Natural killer cell (primary cell): ENCODE results near the gene IL13RA2. TPM values are rescaled to one million over a fixed set of nuclear protein-coding genes. Genes with fewer than 3 reads are reported as not detected.

Source experiments
- ATAC-seq, 3 donors: fragments of 150-1000 bp in 2 of 3; fragments of 200-7000 bp in 1 of 3; cut with Tn5 transposase; 1 replicate in 1 of 3; 2 replicates in 2 of 3; pipeline ENCODE4 v1.10.0; 2021; ENCODE audit warnings: mild to moderate bottlenecking in 2 of 3, moderate library complexity in 2 of 3
- DNase-seq, 2 donors: peaks; one replicate each; pipeline versions ENCODE4 v3.0.0 to v3.0.0-alpha.2; 2013 to 2021; ENCODE audit warnings: mixed read lengths in 1 of 2
- H3K27ac ChIP-seq: one replicate; pipeline ENCODE4 v1.5.1; 2013; ENCODE audit warnings: mild to moderate bottlenecking, low read length
- H3K27me3 ChIP-seq: one replicate; pipeline ENCODE4 v1.6.1; 2013; ENCODE audit warnings: low read length; ENCODE audit not compliant: control insufficient read depth, insufficient read depth
- H3K36me3 ChIP-seq: one replicate; pipeline ENCODE4 v1.6.1; 2013; ENCODE audit warnings: low read length; ENCODE audit not compliant: control insufficient read depth, insufficient read depth
- H3K4me1 ChIP-seq: one replicate; pipeline ENCODE4 v1.6.1; 2013; ENCODE audit warnings: low read length; ENCODE audit not compliant: control insufficient read depth, insufficient read depth
- H3K4me3 ChIP-seq: one replicate; pipeline ENCODE4 v1.5.1; 2013; ENCODE audit warnings: low read length
- H3K9me3 ChIP-seq: one replicate; pipeline ENCODE4 v1.6.1; 2013; ENCODE audit warnings: low read length; ENCODE audit not compliant: control insufficient read depth, insufficient read depth
- H3K27ac Mint-ChIP-seq, 2 donors: one replicate each; pipeline ENCODE4 v1.8.0; 2022; ENCODE audit warnings: mild to moderate bottlenecking in 2 of 2, mixed read lengths in 2 of 2, moderate library complexity in 1 of 2
- H3K27me3 Mint-ChIP-seq, 2 donors: one replicate each; pipeline ENCODE4 v1.8.0; 2022; ENCODE audit warnings: low read depth in 2 of 2, mixed read lengths in 2 of 2
- H3K36me3 Mint-ChIP-seq: one replicate; pipeline ENCODE4 v1.8.0; 2022; ENCODE audit warnings: mixed read lengths
- H3K4me1 Mint-ChIP-seq, 2 donors: one replicate each; pipeline ENCODE4 v1.8.0; 2022; ENCODE audit warnings: mixed read lengths in 2 of 2
- H3K4me3 Mint-ChIP-seq: one replicate; pipeline ENCODE4 v1.8.0; 2022; ENCODE audit warnings: mild to moderate bottlenecking, moderate library complexity, mixed read lengths
- H3K9me3 Mint-ChIP-seq, 2 donors: one replicate each; pipeline ENCODE4 v1.8.0; 2022; ENCODE audit warnings: mixed read lengths in 2 of 2
- CTCF ChIP-seq: fragments of 200-600 bp; IDR thresholded peaks from one replicate; pipeline ENCODE4 v1.8.0; 2022; ENCODE audit warnings: antibody characterized with exemption
- WGBS: methylation state at CpG from one replicate; pipeline ENCODE4 v1.1.7; 2013; ENCODE audit warnings: missing lambda C conversion rate; ENCODE audit not compliant: insufficient coverage; 5-methylcytosine and 5-hydroxymethylcytosine counted together
- intact Hi-C: fragments of 100-400 bp; cut with micrococcal nuclease; formaldehyde crosslinking; loops from one replicate; pipeline ENCODE4 v1.14.2; 2022
- total RNA-seq, 4 donors: library from RNA; stranded (reverse); fragments of 120-200 nt in 1 of 4; gene quantifications; one replicate each; pipeline versions ENCODE4 v1.2.3 to v1.2.4, GENCODE V29; 2013 to 2022

The IL13RA2 gene
- total RNA-seq, 3 donors from 2014 or later (not counting 1 experiment from before 2014, with no cell fraction given) = not detected

GRCh38 chrX:115013705-115014104 lies 3.7 kb downstream of the IL13RA2 start:
- no peak overlapping the region for H3K4me3 Mint-ChIP-seq
- no peaks in the 10 kb centered on the region for H3K36me3 ChIP-seq
- H3K4me3 ChIP-seq = no peak overlapping the region
- H3K27me3 ChIP-seq = no peaks in the 10 kb centered on the region
- no peaks in the 10 kb centered on the region for H3K9me3 Mint-ChIP-seq
- no peak overlapping the region for H3K27ac Mint-ChIP-seq
- TF ChIP-seq CTCF = no peak
- H3K36me3 Mint-ChIP-seq = no peaks in the 10 kb centered on the region
- no peaks in the 10 kb centered on the region for H3K4me1 ChIP-seq
- H3K4me1 Mint-ChIP-seq = no peaks in the 10 kb centered on the region
- ATAC-seq = no peak
- H3K27me3 Mint-ChIP-seq = no peaks in the 10 kb centered on the region
- no CpG with 5 or more reads among the region's 3 CpGs for WGBS
- intact Hi-C loops = no loop called here
- DNase-seq = no peak
- no peak overlapping the region for H3K27ac ChIP-seq
- H3K9me3 ChIP-seq = no peaks in the 10 kb centered on the region

GRCh38 chrX:115011428-115011827 lies 6.0 kb downstream of the IL13RA2 start:
- Histone ChIP-seq H3K36me3 (no peaks in the 10 kb centered on the region), H3K4me1 (no peaks in the 10 kb centered on the region), H3K4me3 (no peak overlapping the region), H3K27me3 (no peaks in the 10 kb centered on the region), H3K9me3 (no peaks in the 10 kb centered on the region), H3K27ac (no peak overlapping the region)
- WGBS = no CpG with 5 or more reads among the region's 1 CpG
- ATAC-seq (no peak), DNase-seq (no peak)
- Mint-ChIP-seq H3K9me3 (no peaks in the 10 kb centered on the region), H3K4me3 (no peak overlapping the region), H3K4me1 (no peaks in the 10 kb centered on the region), H3K27me3 (peaks cover 0 to 7% of the 10 kb centered on the region in 2 donors), H3K36me3 (no peaks in the 10 kb centered on the region), H3K27ac (no peak overlapping the region)
- no peak for TF ChIP-seq CTCF
- intact Hi-C loops = no loop called here

GRCh38 chrX:114999906-115000305 lies 17.5 kb downstream of the IL13RA2 start:
- H3K4me1 ChIP-seq = no peaks in the 10 kb centered on the region
- no peaks in the 10 kb centered on the region for H3K27me3 ChIP-seq
- H3K4me1 Mint-ChIP-seq = no peaks in the 10 kb centered on the region
- ATAC-seq = no peak
- 85% methylated on average over 5 of the region's 6 CpGs for WGBS
- TF ChIP-seq CTCF = no peak
- no peaks in the 10 kb centered on the region for H3K9me3 ChIP-seq
- H3K27ac ChIP-seq = no peak overlapping the region
- H3K4me3 ChIP-seq = no peak overlapping the region
- H3K36me3 Mint-ChIP-seq = no peaks in the 10 kb centered on the region
- intact Hi-C loops = no loop called here
- H3K27me3 Mint-ChIP-seq = peaks cover 0 to 14% of the 10 kb centered on the region in 2 donors
- peaks cover 3 to 6% of the 10 kb centered on the region in 2 donors for H3K9me3 Mint-ChIP-seq
- H3K27ac Mint-ChIP-seq = no peak overlapping the region
- no peak overlapping the region for H3K4me3 Mint-ChIP-seq
- DNase-seq = no peak
- H3K36me3 ChIP-seq = no peaks in the 10 kb centered on the region

GRCh38 chrX:114997779-114998178 lies 19.6 kb downstream of the IL13RA2 start:
- Mint-ChIP-seq H3K36me3 (no peaks in the 10 kb centered on the region), H3K4me3 (no peak overlapping the region), H3K27me3 (peaks cover 0 to 9% of the 10 kb centered on the region in 2 donors), H3K4me1 (no peaks in the 10 kb centered on the region), H3K9me3 (peaks cover 0 to 2% of the 10 kb centered on the region in 2 donors), H3K27ac (no peak overlapping the region)
- intact Hi-C loops = no loop called here
- no peaks in the 10 kb centered on the region for H3K36me3 ChIP-seq
- no peak overlapping the region for H3K27ac ChIP-seq
- DNase-seq = no peak
- no peaks in the 10 kb centered on the region for H3K9me3 ChIP-seq
- WGBS = 74% methylated on average over 2 of the region's 2 CpGs
- H3K4me3 ChIP-seq = no peak overlapping the region
- H3K27me3 ChIP-seq = no peaks in the 10 kb centered on the region
- no peak for TF ChIP-seq CTCF
- ATAC-seq = no peak
- H3K4me1 ChIP-seq = no peaks in the 10 kb centered on the region
